A549 (cell line): ENCODE data around the gene OGFR. TPM values are rescaled to one million over a fixed set of nuclear protein-coding genes. Genes with fewer than 3 reads are reported as not detected.

Source experiments
- ATAC-seq, 2 experiments: fragments of 200-7000 bp in 1 of 2; fragments of >200 bp in 1 of 2; cut with Nextera tagmentation in 1 of 2; cut with Tn5 transposase in 1 of 2; 3 replicates each; pipeline versions ENCODE4 v1.8.0 to v1.9.1; 2018 to 2020; ENCODE audit warnings: mild to moderate bottlenecking in 1 of 2, moderate library complexity in 1 of 2
- CTCF ChIA-PET: fragments of 300-600 bp; sonication (Branson Sonifier 250); formaldehyde crosslinking; extraction: SDS; loops from one replicate; lab custom pipeline; 2021; ENCODE audit warnings: antibody characterized with exemption, inconsistent platforms; lab: Yijun Ruan, JAX
- POLR2A ChIA-PET: fragments of 350-600 bp; formaldehyde crosslinking; extraction: SDS; loops from one replicate; lab custom pipeline; 2021; ENCODE audit warnings: antibody characterized with exemption, inconsistent platforms; lab: Yijun Ruan, JAX
- DNase-seq, 2 experiments: peaks; one replicate each; pipeline versions ENCODE4 v3.0.0 to v3.0.0-alpha.2; 2011 to 2016; ENCODE audit warnings: low read depth in 1 of 2, low spot score in 1 of 2
- FAIRE-seq: peaks from 2 replicates; lab custom pipeline; 2011; peaks lifted over from hg19 to GRCh38; lab: Jason Lieb, UNC
- H3K27ac ChIP-seq, 2 experiments: fragments of >200 bp; sonication (Bioruptor Twin); formaldehyde crosslinking; 3 replicates each; pipeline ENCODE4 v1.5.1; 2016 to 2017
- H3K4me1 ChIP-seq: fragments of >200 bp; sonication (Bioruptor Twin); formaldehyde crosslinking; 3 replicates; pipeline ENCODE4 v1.6.1; 2016
- H3K4me2 ChIP-seq: fragments of >200 bp; sonication (Bioruptor Twin); formaldehyde crosslinking; 3 replicates; pipeline ENCODE4 v1.6.1; 2016
- H3K4me3 ChIP-seq: fragments of >200 bp; sonication (Bioruptor Twin); formaldehyde crosslinking; 3 replicates; pipeline ENCODE4 v1.5.1; 2016
- H3K9me3 ChIP-seq: fragments of >200 bp; sonication (Bioruptor Twin); formaldehyde crosslinking; 3 replicates; pipeline ENCODE4 v1.6.1; 2016
- CEBPB ChIP-seq, 2 experiments: fragments of >200 bp in 1 of 2; sonication (Bioruptor Twin) in 1 of 2; formaldehyde crosslinking in 1 of 2; IDR thresholded peaks; 2 replicates each; pipeline ENCODE4 v1.6.1; 2012 to 2016
- EHMT2 ChIP-seq: fragments of 200-600 bp; sonication (generic); IDR thresholded peaks from 2 replicates; pipeline ENCODE4 v1.6.1; 2016; ENCODE audit warnings: antibody characterized with exemption, low read depth, mild to moderate bottlenecking, moderate library complexity
- ESRRA ChIP-seq: fragments of 150-350 bp; IDR thresholded peaks from 2 replicates; pipeline ENCODE4 v1.6.1; 2014; ENCODE audit warnings: mild to moderate bottlenecking, low read length, borderline replicate concordance
- FOSB ChIP-seq: fragments of 250-450 bp; sonication (Bioruptor Pico); IDR thresholded peaks from 2 replicates; pipeline ENCODE4 v1.5.0; 2020; ENCODE audit warnings: mild to moderate bottlenecking, moderate library complexity
- HDAC2 ChIP-seq: fragments of 200-600 bp; sonication (generic); IDR thresholded peaks from 2 replicates; pipeline ENCODE4 v1.6.1; 2016
- JUN ChIP-seq, 2 experiments: fragments of >200 bp; sonication (Bioruptor Twin); formaldehyde crosslinking; IDR thresholded peaks; 2 replicates in 1 of 2; 3 replicates in 1 of 2; pipeline ENCODE4 v1.6.1; 2016 to 2017
- MAZ ChIP-seq: fragments of 150-350 bp; IDR thresholded peaks from 2 replicates; pipeline ENCODE4 v1.6.1; 2014; ENCODE audit warnings: antibody characterized with exemption, low read depth, low read length, borderline replicate concordance
- POLR2A ChIP-seq: IDR thresholded peaks from 2 replicates; pipeline ENCODE4 v1.6.1; 2012; ENCODE audit warnings: mild to moderate bottlenecking, low read length
- POLR2AphosphoS2 ChIP-seq: conservative IDR thresholded peaks from 2 replicates; pipeline ENCODE4 v1.6.1; 2012; ENCODE audit warnings: low read length, improper control_type of control experiment, inconsistent platforms
- RARB ChIP-seq: fragments of 250-450 bp; sonication (Bioruptor Pico); IDR thresholded peaks from 2 replicates; pipeline ENCODE4 v1.8.0; 2021; ENCODE audit warnings: mild to moderate bottlenecking, moderate library complexity
- RCOR1 ChIP-seq: fragments of 150-350 bp; IDR thresholded peaks from 2 replicates; pipeline ENCODE4 v1.6.1; 2014; ENCODE audit warnings: antibody characterized with exemption, low read length, low read depth
- SMC3 ChIP-seq: fragments of >200 bp; sonication (Bioruptor Twin); formaldehyde crosslinking; IDR thresholded peaks from 3 replicates; pipeline ENCODE4 v1.6.1; 2018; ENCODE audit warnings: inconsistent platforms
- TFCP2L1 ChIP-seq: fragments of 250-450 bp; sonication (Bioruptor Pico); IDR thresholded peaks from 2 replicates; pipeline ENCODE4 v1.5.0; 2021; ENCODE audit warnings: mild to moderate bottlenecking
- TP53 ChIP-seq: fragments of 250-450 bp; sonication (Bioruptor Pico); IDR thresholded peaks from 2 replicates; pipeline ENCODE4 v1.5.0; 2021; ENCODE audit warnings: mild to moderate bottlenecking, moderate library complexity
- ZC3H11A ChIP-seq: fragments of 450-650 bp; IDR thresholded peaks from 2 replicates; pipeline ENCODE4 v1.6.1; 2014; ENCODE audit warnings: antibody characterized with exemption, mild to moderate bottlenecking
- ZSCAN20 ChIP-seq: fragments of 250-450 bp; sonication (Bioruptor Pico); IDR thresholded peaks from 2 replicates; pipeline ENCODE4 v1.8.0; 2022; ENCODE audit warnings: mild to moderate bottlenecking, moderate library complexity
- WGBS: methylation state at CpG from one replicate; pipeline ENCODE4 v1.1.6; 2017; ENCODE audit errors: missing lambda C conversion rate; 5-methylcytosine and 5-hydroxymethylcytosine counted together
- polyA plus RNA-seq, 4 experiments: library from polyadenylated mRNA; depleted of rRNA in 3 of 4; stranded (reverse); fragments of >200 nt; fragmentation: RNase III in 1 of 4; extraction: RNeasy Plus Mini Kit Qiagen cat#74134 plus additional on column Dnase treatment in 1 of 4; gene quantifications; 2 replicates in 3 of 4; 3 replicates in 1 of 4; pipeline ENCODE4 v1.2.3, GENCODE V29; 2011 to 2017
- TF ChIP-seq, protein P1 (sequence below): IDR thresholded peaks from 2 replicates; pipeline ENCODE4 v1.6.1; 2012
- TF ChIP-seq, protein P2 (sequence below): IDR thresholded peaks from 2 replicates; pipeline ENCODE4 v1.6.1; 2012; ENCODE audit warnings: low read depth, borderline replicate concordance
- TF ChIP-seq, protein P3 (sequence below): fragments of 250-450 bp; sonication (Bioruptor Pico); IDR thresholded peaks from 2 replicates; pipeline ENCODE4 v1.5.0; 2020; ENCODE audit warnings: low read depth, mild to moderate bottlenecking, moderate library complexity
- TF ChIP-seq, protein P4 (sequence below): fragments of >200 bp; sonication (Bioruptor Twin); formaldehyde crosslinking; IDR thresholded peaks from 3 replicates; pipeline ENCODE4 v1.5.1; 2016
- TF ChIP-seq, protein P5 (sequence below): IDR thresholded peaks from 2 replicates; pipeline ENCODE4 v1.6.1; 2012
- TF ChIP-seq, protein P6 (sequence below): fragments of >200 bp; sonication (Bioruptor Twin); formaldehyde crosslinking; IDR thresholded peaks from 2 replicates; pipeline ENCODE4 v1.6.1; 2016

OGFR gene
- polyA plus RNA-seq, 2 of the 4 experiments (the other 2 are of a cell fraction) = 15.9 to 35.6 TPM

DNA sequence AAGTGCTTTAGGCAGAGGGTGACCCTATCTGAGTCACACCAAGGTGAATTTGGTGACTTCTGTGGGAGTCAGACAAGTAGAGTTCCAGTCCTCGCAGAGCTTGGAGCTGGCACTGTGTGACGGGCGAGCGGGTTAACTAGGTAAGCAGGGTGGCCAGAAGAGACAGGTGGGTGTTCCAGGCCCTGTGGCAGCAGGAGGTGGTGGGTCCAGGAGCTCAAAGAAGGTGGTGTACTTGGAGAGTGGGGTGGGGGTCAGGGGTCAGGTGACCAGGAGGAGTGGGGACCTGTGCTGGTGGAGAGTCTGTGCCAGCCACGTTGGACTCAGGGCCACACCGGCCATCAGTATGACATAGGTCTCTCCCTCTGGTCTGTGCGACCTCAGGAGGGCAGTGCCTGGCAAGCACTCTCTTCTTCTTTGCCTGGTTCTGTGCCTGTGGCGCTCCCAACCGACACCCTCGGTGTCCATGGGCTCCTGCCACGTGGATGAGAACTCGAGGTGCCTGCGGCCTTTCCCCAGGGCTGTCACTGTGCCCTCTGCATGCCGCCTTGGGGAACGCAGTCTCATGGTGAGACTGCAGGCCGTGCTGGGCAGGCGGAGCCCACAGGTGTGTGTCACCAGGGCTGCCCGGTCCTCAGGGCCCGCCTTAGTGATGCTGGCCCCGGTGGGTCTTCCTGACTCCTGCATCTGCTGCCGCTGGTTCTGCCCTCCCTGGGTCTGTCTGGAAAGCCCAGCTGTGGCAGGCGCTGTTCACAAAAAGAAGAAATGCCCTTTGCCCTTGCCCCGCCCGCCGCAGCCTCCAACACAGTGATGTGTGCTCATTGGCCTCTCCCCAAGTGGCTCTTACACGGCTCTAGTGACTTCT lies 6.7 kb upstream of the OGFR start:
- Histone ChIP-seq H3K4me2 (peak overlapping the region; percentile 88), H3K27ac (peak overlapping the region; percentile 13 to 100; a peak in 4 of 6 replicates), H3K4me3 (peak overlapping the region; percentile 64; the same call in 1 of the 3 replicates), H3K4me1 (peaks cover 26% of the 10 kb centered on the region), H3K9me3 (no peaks in the 10 kb centered on the region)
- TF ChIP-seq, protein P1, sequence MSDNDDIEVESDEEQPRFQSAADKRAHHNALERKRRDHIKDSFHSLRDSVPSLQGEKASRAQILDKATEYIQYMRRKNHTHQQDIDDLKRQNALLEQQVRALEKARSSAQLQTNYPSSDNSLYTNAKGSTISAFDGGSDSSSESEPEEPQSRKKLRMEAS = peak; percentile 76
- TF ChIP-seq, protein P2, sequence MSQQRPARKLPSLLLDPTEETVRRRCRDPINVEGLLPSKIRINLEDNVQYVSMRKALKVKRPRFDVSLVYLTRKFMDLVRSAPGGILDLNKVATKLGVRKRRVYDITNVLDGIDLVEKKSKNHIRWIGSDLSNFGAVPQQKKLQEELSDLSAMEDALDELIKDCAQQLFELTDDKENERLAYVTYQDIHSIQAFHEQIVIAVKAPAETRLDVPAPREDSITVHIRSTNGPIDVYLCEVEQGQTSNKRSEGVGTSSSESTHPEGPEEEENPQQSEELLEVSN = peak; percentile 57; the same call in 1 of the 2 replicates
- TF ChIP-seq TFCP2L1 (CRISPR knock-in tag) = no peak
- DNase-seq = peak in 1 of 2 experiments; percentile 57
- no peak for FAIRE-seq
- ATAC-seq = no peak
- WGBS = 64% methylated on average over 19 of the region's 26 CpGs
- ChIA-PET POLR2A (no interaction called here), CTCF (interaction anchor here (0.6 to 3.5 kb wide), 8 partner anchors 8 to 129 kb away, joined by 3 to 29 read pairs (median 4); no protein-coding TSS in a partner anchor)

DNA sequence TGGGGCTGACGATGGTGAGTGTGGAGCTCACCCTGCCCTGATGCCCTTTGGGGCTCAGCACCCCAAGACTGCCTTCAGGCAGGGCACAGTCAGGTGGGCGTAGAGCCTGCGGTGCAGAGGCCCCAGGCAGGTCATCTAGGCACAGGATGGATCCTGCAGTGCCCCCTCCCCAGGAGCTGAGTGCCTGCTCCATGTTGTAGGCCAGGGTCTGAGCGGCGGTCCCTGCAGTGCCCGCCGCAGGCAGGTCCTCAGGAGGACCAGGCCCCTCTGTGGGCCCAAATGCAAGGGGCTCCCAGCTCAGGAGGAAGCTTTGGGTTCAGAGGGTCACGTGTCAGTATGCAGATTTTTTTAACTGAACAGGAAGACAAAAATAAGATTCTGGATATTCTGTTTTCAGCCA lies 5.6 kb upstream of the OGFR start:
- H3K9me3 ChIP-seq = no peaks in the 10 kb centered on the region
- no peak for TF ChIP-seq TFCP2L1 (CRISPR knock-in tag)
- no peak for TF ChIP-seq POLR2AphosphoS2
- no peak for TF ChIP-seq EHMT2
- TF ChIP-seq ZSCAN20 (CRISPR knock-in tag) = no peak
- no peak for TF ChIP-seq HDAC2
- peaks cover 21% of the 10 kb centered on the region for H3K4me1 ChIP-seq
- ChIA-PET CTCF (interaction anchor here (1.4 to 3.5 kb wide), 4 partner anchors 9 to 131 kb away, joined by 4 to 29 read pairs (median 5); no protein-coding TSS in a partner anchor), POLR2A (no interaction called here)
- no peak overlapping the region for H3K27ac ChIP-seq
- no peak for ATAC-seq
- no peak overlapping the region for H3K4me3 ChIP-seq
- no peak overlapping the region for H3K4me2 ChIP-seq
- no peak for FAIRE-seq
- no peak for DNase-seq
- 93% methylated on average over 8 of the region's 8 CpGs for WGBS

DNA sequence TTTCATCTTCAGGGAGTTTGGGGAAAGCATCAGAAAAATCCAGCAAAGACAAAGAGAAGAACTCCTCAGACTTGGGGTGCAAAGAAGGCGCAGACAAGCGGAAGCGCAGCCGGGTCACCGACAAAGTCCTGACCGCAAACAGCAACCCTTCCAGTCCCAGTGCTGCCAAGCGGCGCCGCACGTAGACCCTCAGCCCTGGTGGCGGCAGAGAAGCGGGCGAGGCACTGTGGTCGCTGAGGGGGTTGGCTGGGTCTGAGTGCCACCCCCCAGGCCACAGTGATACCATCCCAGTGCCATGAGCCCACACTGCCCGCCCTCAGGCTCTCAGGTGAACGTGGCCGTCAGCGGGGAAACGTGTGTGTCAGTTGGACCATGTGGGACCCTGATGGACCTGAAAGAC lies 5.2 kb upstream of the OGFR start:
- WGBS = 93% methylated on average over 19 of the region's 19 CpGs
- POLR2A ChIA-PET = no interaction called here
- TF ChIP-seq RARB (CRISPR knock-in tag) (no peak), TFCP2L1 (CRISPR knock-in tag) (no peak), POLR2A (no peak), MAZ (no peak), CEBPB (IDR thresholded peaks at IDR 0.05) (no peak), SMC3 (no peak)
- TF ChIP-seq, protein P3, sequence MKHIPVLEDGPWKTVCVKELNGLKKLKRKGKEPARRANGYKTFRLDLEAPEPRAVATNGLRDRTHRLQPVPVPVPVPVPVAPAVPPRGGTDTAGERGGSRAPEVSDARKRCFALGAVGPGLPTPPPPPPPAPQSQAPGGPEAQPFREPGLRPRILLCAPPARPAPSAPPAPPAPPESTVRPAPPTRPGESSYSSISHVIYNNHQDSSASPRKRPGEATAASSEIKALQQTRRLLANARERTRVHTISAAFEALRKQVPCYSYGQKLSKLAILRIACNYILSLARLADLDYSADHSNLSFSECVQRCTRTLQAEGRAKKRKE (CRISPR knock-in tag) = no peak
- H3K4me1 ChIP-seq = peaks cover 21% of the 10 kb centered on the region
- ATAC-seq (no peak), FAIRE-seq (no peak), DNase-seq (no peak)
- no peak overlapping the region for H3K4me3 ChIP-seq
- H3K27ac ChIP-seq = no peak overlapping the region
- CTCF ChIA-PET = interaction anchor here (1.4 to 3.5 kb wide), 4 partner anchors 9 to 132 kb away, joined by 4 to 29 read pairs (median 5); no protein-coding TSS in a partner anchor
- H3K9me3 ChIP-seq = no peaks in the 10 kb centered on the region
- no peak overlapping the region for H3K4me2 ChIP-seq

DNA sequence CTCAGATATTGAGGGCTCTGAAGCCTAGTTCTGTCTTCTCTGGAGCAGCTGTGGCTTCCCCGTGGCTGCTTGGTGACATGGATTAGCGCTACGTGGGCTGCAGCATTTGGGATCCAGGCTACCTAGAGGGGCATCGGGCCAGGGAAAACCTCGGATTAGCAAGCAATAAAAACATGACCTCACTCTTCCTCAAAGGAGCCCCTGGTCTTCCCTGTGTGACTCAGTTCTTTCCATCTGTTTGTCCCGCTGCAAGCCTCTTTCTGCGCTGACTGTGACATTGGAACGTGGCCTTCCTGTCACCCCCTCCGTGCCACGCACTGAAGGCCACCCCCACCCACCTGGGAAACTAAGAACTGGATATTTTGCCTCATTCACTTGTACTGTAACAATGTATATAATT lies 4.8 kb upstream of the OGFR start:
- ATAC-seq (no peak), FAIRE-seq (no peak), DNase-seq (no peak)
- CTCF ChIA-PET = interaction anchor here (1.4 to 3.5 kb wide), 3 partner anchors 8 to 132 kb away, joined by 4 to 29 read pairs (median 5); no protein-coding TSS in a partner anchor
- no peak overlapping the region for H3K4me3 ChIP-seq
- H3K4me2 ChIP-seq = no peak overlapping the region
- POLR2A ChIA-PET = no interaction called here
- H3K4me1 ChIP-seq = peaks cover 18% of the 10 kb centered on the region
- TF ChIP-seq POLR2A (no peak), TP53 (no peak), FOSB (CRISPR knock-in tag) (no peak), ZC3H11A (no peak), ESRRA (no peak), RCOR1 (no peak), JUN (IDR thresholded peaks at IDR 0.05) (no peak)
- TF ChIP-seq, protein P4, sequence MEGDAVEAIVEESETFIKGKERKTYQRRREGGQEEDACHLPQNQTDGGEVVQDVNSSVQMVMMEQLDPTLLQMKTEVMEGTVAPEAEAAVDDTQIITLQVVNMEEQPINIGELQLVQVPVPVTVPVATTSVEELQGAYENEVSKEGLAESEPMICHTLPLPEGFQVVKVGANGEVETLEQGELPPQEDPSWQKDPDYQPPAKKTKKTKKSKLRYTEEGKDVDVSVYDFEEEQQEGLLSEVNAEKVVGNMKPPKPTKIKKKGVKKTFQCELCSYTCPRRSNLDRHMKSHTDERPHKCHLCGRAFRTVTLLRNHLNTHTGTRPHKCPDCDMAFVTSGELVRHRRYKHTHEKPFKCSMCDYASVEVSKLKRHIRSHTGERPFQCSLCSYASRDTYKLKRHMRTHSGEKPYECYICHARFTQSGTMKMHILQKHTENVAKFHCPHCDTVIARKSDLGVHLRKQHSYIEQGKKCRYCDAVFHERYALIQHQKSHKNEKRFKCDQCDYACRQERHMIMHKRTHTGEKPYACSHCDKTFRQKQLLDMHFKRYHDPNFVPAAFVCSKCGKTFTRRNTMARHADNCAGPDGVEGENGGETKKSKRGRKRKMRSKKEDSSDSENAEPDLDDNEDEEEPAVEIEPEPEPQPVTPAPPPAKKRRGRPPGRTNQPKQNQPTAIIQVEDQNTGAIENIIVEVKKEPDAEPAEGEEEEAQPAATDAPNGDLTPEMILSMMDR = no peak
- TF ChIP-seq, protein P1 = no peak
- TF ChIP-seq, protein P5, sequence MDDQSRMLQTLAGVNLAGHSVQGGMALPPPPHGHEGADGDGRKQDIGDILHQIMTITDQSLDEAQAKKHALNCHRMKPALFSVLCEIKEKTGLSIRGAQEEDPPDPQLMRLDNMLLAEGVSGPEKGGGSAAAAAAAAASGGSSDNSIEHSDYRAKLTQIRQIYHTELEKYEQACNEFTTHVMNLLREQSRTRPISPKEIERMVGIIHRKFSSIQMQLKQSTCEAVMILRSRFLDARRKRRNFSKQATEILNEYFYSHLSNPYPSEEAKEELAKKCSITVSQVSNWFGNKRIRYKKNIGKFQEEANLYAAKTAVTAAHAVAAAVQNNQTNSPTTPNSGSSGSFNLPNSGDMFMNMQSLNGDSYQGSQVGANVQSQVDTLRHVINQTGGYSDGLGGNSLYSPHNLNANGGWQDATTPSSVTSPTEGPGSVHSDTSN = no peak
- TF ChIP-seq, protein P6, sequence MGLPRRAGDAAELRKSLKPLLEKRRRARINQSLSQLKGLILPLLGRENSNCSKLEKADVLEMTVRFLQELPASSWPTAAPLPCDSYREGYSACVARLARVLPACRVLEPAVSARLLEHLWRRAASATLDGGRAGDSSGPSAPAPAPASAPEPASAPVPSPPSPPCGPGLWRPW = no peak
- no peak overlapping the region for H3K27ac ChIP-seq
- no peaks in the 10 kb centered on the region for H3K9me3 ChIP-seq
- 92% methylated on average over 10 of the region's 10 CpGs for WGBS
